ENCODE results near the gene ARHGEF12.

DNA sequence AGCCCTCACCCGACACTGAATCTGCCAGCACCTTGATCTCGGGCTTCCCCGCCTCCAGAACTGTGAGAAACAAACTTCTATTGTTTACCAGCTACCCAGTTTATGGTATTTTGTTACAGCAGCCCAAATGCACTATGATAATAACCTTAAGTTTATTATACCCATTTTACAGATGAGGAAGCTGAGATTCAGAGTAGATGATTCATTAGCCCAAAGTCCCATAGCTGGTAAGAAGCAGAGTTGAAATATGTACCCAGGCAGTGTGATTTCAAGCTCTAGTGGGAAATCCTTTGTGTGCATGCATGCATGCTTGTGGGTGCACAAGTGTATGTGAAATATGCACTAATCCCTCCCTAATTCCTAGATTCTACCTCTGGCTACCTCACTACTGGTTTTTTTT lies 183.3 kb downstream of the ARHGEF12 start:
- TF ChIP-seq, protein P1, sequence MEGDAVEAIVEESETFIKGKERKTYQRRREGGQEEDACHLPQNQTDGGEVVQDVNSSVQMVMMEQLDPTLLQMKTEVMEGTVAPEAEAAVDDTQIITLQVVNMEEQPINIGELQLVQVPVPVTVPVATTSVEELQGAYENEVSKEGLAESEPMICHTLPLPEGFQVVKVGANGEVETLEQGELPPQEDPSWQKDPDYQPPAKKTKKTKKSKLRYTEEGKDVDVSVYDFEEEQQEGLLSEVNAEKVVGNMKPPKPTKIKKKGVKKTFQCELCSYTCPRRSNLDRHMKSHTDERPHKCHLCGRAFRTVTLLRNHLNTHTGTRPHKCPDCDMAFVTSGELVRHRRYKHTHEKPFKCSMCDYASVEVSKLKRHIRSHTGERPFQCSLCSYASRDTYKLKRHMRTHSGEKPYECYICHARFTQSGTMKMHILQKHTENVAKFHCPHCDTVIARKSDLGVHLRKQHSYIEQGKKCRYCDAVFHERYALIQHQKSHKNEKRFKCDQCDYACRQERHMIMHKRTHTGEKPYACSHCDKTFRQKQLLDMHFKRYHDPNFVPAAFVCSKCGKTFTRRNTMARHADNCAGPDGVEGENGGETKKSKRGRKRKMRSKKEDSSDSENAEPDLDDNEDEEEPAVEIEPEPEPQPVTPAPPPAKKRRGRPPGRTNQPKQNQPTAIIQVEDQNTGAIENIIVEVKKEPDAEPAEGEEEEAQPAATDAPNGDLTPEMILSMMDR (IDR thresholded peaks at IDR 0.05; ENCODE audit: low read depth, low read length): no peak
- TF ChIP-seq EZH2phosphoT487 (IDR thresholded peaks at IDR 0.05; ENCODE audit: low read depth): no peak

Data from OCI-LY3 (cell line).